ENCODE measurements around the gene TSHZ3.

TSHZ3 gene

GRCh38 chr19:31354316-31354715 is 5.1 kb upstream of the TSHZ3 start:
- no peak for DNase-seq (ENCODE audit: low read depth in 2 of 2)

GRCh38 chr19:31353833-31354232 is 4.6 kb upstream of the TSHZ3 start:
- no peak for DNase-seq (ENCODE audit: low read depth in 2 of 2)

- no peak for DNase-seq (ENCODE audit: low read depth in 2 of 2)
These were observed 3.8 kb upstream of the TSHZ3 start for GRCh38 chr19:31352782-31353651.

- DNase-seq (ENCODE audit: low read depth in 2 of 2): no peak
These were observed 3.1 kb upstream of the TSHZ3 start for GRCh38 chr19:31352296-31352781.

GRCh38 chr19:31351855-31352195 is 2.6 kb upstream of the TSHZ3 start:
- no peak for DNase-seq (ENCODE audit: low read depth in 2 of 2)

GRCh38 chr19:31351056-31351854 is 2.0 kb upstream of the TSHZ3 start:
- DNase-seq (ENCODE audit: low read depth in 2 of 2): no peak

GRCh38 chr19:31350693-31351055 is 1.4 kb upstream of the TSHZ3 start:
- DNase-seq (ENCODE audit: low read depth in 2 of 2): no peak

GRCh38 chr19:31350033-31350692 is 927 bp upstream of the TSHZ3 start:
- DNase-seq (ENCODE audit: low read depth in 2 of 2): no peak

GRCh38 chr19:31348481-31349159 is 616 bp downstream of the TSHZ3 start:
- DNase-seq (ENCODE audit: low read depth in 2 of 2): no peak

- DNase-seq (ENCODE audit: low read depth in 2 of 2): no peak
These were observed 1.3 kb downstream of the TSHZ3 start for GRCh38 chr19:31347828-31348392.

- no peak for DNase-seq (ENCODE audit: low read depth in 2 of 2)
These were observed 1.9 kb downstream of the TSHZ3 start for GRCh38 chr19:31347354-31347753.

- no peak for DNase-seq (ENCODE audit: low read depth in 2 of 2)
These were observed 2.8 kb downstream of the TSHZ3 start for GRCh38 chr19:31346184-31347059.

- no peak for DNase-seq (ENCODE audit: low read depth in 2 of 2)
These were observed 4.8 kb downstream of the TSHZ3 start for GRCh38 chr19:31344403-31344802.

GRCh38 chr19:31342926-31343325 is 6.3 kb downstream of the TSHZ3 start:
- no peak for DNase-seq (ENCODE audit: low read depth in 2 of 2)

GRCh38 chr19:31340042-31341025 is 8.9 kb downstream of the TSHZ3 start:
- DNase-seq (ENCODE audit: low read depth in 2 of 2): peak in 1 of 2 donors; percentile 11

- DNase-seq (ENCODE audit: low read depth in 2 of 2): no peak
These were observed 9.8 kb downstream of the TSHZ3 start for GRCh38 chr19:31339411-31339810.

GRCh38 chr19:31338069-31338776 is 11.0 kb downstream of the TSHZ3 start:
- DNase-seq (ENCODE audit: low read depth in 2 of 2): peak in 1 of 2 donors; percentile 7
